Uterus (tissue), 2 donors: ENCODE measurements around the gene EPHA1.

Experiments used
- CTCF ChIP-seq, 4 experiments: fragments of 200-600 bp in 2 of 4; fragments of 450-650 bp in 2 of 4; sonication (generic) in 2 of 4; IDR thresholded peaks; one replicate each; pipeline ENCODE4 v1.5.1; 2016 to 2019; ENCODE audit warnings: antibody characterized with exemption in 4 of 4, mild to moderate bottlenecking in 2 of 4, moderate library complexity in 1 of 4
- POLR2A ChIP-seq, 2 donors: fragments of 450-650 bp; IDR thresholded peaks; one replicate each; pipeline ENCODE4 v1.6.1; 2016; ENCODE audit warnings: antibody characterized with exemption in 2 of 2, mild to moderate bottlenecking in 1 of 2, moderate library complexity in 1 of 2

- TF ChIP-seq POLR2A (IDR thresholded peaks at IDR 0.05) (no peak), CTCF (IDR thresholded peaks at IDR 0.05) (no peak)
Observed at GRCh38 chr7:143390773-143391317, 17.8 kb downstream of the EPHA1 start.
